ENCODE results near the gene PPDPF.
A peak's percentile ranks its signal among the peaks of the same experiment; 100 is the strongest.

PPDPF gene

DNA sequence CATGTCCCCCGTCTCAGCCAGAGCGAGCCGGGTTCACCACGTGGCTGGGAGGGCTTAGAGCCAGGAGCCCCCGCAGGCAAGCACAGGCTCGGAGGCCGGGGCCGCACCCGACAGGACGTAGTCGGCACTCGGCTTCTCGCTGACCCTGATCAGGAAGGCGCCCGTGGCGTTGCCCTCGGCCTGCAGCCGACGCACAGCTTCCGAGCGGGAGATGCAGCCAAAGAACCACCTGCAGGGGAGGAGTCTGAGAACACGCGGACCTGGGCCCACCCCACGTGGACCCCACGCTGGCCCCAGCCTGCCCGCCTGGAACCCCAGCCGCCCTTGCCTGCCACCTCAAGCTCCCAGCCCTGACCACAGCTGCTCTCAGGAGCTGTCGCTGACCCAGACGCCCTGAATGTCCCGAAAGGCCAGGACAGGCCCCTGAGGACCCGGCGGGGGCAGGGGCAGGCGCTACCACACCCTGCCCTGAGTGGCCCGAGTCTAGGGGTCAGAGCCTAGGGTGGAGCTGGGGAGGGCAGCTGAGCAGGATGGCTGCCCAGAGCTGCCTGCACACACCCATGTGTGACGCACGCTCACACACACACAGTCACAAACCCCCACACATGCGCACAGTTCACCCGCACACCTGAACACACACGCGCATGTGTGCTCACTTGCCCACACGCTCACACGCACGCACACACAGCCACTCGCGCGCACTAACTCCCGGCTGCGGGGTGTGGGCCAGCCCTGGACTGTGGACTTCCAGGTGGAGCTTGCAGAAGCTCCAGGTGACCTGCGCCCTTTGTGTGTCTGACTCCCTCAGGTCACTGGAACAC lies 14.5 kb downstream of the PPDPF start:
- no peak for DNase-seq (ENCODE audit: extremely low spot score, insufficient read length, low read depth)
- no peak for FAIRE-seq

DNA sequence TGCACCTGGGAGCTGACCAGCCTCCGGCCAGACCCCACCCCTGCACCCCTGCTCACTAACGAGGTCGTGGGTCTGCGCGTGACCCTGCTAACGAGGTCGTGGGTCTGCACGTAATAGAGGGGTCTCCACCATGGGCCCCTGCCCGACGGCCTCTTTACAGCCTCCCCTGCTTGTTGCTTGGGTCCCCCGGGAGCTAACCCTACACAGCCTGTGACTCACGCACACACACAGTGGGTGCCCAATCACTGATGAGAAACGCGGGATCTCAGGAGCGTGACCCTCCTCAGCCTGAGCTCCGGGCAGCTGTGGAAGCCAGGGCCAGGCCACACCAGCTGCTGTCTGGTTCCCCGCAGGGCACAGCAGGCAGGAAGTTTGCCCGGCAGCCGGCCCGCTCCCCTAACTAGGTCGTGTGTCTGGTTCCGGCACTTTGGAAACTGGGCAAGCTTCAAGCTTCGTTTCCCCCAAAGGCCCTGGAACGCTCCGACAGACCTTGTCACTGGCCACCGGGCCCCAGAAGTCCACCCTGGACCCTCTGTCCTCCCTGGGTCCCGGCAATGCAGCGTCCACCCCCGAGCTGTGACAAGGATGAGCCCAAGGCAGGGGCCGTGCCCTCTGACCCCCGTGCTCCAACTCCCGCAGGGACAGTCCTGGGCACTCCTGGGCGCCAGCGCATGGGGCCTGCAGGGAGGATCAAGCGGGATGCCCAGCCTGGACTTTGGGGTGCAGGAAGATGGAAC lies 15.8 kb downstream of the PPDPF start:
- FAIRE-seq = no peak
- no peak for DNase-seq (ENCODE audit: extremely low spot score, insufficient read length, low read depth)

DNA sequence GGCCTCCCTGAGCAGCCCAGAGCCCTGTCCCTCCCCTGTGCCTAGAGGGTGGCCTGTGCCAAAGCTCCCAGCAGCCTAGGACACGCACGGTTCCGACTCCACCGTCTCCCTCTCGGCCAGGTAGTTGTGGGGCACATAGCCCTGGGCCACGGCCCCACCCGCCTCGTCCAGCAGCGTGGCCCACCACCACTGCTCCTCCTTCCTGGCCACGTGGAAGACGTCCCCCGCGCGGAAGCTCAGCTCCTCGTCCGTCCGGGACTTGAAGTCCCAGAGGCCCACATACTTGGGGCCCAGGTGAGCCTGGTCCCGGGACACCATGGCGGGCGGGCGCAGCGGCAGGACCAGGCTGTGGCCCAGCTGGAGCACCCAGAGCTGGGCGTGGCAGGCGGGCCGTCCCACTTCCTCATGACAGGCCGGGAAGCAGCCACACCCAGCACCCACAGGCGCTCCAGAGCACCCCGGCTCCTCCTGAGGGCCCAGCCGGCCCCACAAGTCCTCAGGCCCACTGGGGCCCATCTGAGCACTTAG lies 16.5 kb downstream of the PPDPF start, which contains the start of gene PTK6:
TSS of gene PTK6 (minus strand) at position 380 of the 528 bp plus-strand sequence. CDS start at position 318, 62 bp downstream.
- FAIRE-seq (no peak), DNase-seq (ENCODE audit: extremely low spot score, insufficient read length, low read depth) (no peak)

DNA sequence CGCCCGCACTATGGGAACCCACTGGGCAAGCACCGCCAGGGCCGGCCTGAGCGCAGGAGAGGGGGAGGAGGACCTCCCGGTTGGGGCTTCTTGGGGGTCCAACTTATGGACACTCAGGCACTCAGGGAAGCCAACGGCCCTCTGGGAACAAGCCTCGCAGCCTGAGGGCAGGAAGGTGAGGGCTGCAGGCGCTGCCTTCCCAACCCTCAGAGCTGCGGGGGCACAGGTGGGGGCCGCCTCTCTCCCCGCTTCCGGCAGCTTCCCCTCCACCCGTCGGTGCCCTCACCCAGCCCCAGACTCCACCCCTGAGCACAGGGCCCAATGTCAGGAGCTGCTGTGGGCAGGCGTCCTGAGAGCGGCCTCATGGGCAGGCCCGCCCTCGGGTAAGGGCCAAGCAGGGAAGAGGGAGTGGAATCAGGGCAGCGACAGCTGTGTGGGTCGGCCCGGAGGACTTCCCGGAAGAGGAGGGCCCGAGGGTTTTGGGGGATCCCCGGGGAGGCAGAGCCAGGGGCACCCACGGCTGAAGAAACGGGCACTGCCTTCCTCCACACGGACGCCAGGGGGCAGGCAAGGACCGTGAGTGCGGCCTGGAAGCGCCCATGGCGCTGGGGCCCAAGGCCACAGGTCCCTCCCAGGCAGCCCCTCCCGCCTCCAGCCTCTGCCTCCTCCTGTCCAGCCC lies 17.1 kb downstream of the PPDPF start:
- FAIRE-seq (peak; percentile 99), DNase-seq (ENCODE audit: extremely low spot score, insufficient read length, low read depth) (peak; percentile 99)

DNA sequence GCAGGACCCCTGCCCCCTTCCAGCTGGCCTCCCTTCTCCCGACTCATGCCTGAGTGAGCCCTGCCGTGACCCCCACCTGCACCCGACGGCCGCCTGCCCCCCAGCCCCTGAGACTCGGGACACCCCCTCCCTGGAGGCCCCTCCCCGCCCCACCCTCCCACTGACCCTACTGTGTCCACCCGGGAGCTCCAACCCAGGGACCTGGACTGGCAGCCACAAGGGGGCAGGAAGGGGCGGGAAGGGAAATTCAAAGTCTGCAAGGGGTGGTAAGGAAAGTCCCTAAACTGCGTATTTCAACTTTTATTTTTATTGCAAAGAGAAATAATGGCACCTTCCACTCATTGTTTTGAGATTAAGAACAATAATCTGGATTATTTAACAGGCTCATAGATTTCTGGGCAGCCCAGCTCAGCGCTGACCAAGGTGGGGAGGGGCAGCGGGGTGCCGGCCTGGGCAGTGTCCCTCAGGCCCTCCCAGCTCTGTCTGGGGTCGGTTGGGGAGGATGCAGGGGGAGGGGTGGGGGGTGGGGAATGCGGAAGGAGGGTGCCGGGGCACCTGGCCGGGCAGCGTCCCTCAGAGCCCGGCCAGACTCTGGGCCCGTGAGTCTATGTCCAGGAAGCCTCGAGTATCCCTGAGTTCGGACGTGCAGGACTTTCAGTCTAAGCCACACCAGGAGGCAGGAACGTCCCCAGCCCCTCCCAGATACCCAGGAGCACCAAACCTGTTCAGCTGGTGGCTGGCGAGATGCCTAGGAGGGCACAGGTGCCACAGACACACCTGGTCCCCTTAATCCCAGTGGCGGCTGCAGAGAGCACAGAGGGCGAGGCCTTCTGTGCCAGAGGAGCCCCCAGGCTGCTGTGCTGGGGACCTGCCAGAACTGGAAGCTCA lies 17.9 kb downstream of the PPDPF start:
- DNase-seq (ENCODE audit: extremely low spot score, insufficient read length, low read depth) (no peak), FAIRE-seq (peak; percentile 33)

DNA sequence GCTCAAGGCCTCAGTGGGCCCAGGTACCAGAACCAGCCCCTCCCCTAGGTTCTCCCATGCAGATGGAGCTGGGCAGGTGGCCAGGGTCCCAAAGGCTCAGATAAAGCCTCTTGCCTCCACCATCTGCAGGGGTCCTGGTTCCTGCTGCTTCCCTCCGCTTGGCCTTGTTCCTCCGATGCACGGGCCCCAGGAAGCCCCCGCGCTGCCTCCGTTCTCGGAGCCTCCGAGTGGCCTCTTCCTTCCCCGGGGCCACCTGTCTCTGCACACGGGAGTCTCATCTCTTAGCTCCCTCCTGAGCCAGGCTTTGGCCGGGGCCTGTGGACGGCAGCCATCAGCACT lies 18.5 kb downstream of the PPDPF start:
- FAIRE-seq (no peak), DNase-seq (ENCODE audit: extremely low spot score, insufficient read length, low read depth) (no peak)

DNA sequence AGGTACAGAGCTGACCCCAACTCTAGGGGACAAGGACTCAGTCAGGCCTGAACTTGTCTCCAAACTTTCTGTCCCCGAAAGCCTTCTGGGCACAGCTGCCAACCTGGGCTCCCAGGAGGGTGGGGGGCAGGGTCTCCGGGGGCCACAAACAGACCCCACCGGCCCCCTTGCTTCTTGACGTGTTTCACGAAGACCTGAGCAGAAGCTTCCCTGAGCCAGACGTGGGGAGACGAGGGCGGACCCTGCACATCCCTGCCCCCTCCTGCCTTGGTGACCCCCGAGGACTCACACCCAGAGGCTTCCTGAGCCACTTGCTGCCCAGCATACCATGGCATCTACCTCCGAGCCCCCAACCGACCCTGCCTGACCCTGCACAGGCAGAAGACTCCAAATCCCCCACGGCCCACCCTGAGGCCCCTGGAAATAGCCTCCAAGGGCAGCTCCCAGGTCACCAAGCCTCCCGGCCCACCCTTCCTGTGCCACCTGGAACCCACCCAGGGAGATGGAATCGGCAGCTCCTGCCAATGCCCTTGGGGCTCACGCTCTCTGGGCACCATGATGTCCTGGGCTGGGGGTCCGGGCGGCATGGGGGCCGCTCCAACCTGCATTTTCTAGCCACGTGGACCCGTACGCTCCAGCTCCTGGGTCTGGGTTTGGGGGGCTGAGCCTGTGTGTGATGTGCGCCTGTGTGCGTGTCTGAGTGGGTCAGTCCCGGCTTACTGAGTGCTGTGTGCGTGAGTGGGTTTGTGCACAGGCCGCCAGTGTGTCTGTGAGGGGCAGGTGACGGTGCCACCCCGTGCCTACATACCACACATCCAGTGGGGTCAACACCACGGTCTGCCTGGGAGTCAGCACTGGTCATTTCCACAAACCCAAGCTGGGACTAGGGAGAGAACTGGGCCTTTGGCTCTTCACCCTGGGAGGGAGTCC lies 19.1 kb downstream of the PPDPF start:
- FAIRE-seq = no peak
- no peak for DNase-seq (ENCODE audit: extremely low spot score, insufficient read length, low read depth)

DNA sequence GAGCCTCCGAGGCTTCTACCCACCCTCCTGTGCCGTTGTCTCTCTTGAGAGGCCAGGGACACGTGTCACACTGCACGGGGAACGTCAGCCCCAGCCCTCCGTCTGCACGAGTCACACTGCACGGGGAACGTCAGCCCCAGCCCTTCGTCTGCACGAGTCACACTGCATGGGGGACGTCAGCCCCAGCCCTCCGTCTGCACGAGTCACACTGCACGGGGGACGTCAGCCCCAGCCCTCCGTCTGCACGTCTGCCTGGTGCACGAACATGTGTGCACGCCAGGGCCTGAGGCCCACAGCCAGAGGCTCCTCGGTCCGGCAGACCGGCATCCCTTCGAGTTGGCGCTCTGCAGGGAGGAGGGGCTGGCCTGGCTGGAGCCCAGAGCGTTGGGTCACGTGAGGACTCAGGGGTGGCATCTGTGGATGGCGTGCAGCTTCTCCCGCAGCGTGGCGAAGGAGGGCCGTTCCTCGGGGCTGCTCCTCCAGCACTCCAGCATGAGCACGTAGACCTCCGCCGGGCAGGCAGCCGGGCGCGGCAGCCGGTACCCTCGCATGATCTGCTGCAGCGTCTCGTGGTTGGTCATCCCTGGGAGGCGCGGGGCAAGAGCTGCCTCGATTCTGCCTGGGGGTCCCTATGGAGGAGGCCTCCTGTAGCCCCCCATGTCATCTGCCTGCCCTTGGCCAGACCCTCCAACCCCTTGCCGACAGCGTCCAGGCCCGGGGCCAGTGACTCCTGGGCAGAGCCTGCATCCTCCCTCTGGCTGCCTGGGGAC lies 20.0 kb downstream of the PPDPF start:
- no peak for FAIRE-seq
- no peak for DNase-seq (ENCODE audit: extremely low spot score, insufficient read length, low read depth)

DNA sequence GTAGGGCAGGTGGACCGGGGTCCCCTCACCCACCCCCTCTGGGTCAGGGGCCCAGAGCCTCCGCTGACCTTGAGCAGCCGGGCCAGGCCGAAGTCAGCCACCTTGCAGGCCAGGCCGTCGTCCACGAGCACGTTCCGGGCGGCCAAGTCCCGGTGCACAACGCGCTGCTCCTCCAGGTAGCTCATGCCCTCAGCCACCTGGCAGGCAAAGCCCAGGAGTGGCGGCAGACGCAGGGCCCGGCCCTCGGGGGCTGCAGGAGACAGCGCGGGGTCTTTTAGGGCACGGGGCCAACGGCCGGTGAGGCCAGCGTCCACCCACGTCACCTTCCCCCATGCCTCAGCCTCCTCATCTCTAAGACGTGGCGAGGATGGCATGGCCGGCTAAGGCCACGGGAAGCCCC lies 20.8 kb downstream of the PPDPF start:
- FAIRE-seq = no peak

DNA sequence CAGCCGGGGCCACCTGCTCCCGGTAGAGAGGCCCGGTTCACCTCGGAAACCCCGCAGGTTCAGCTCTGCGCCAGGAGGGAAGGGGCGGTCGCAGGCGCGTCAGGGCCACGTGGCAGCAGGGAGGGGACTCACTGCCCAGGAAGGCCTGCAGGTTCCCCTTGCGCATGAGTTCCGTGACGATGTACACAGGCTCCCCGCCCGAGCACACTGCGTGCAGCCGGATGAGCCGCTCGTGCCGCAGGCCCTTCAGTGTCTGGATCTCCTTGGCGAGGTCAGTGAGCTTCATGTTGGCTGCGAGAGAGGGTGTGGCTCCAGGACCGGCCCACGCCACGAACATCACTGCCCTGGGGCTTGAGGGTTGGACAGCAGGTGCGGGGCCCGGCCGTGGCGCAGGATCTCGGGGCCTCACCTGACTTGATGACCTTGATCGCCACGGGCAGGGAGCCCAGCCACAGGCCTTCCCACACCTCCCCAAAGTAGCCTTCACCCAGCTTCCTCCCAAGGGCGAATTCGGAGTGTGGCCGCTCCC lies 21.5 kb downstream of the PPDPF start:
- DNase-seq (ENCODE audit: extremely low spot score, insufficient read length, low read depth) (no peak), FAIRE-seq (no peak)

More for the DNA sequence above, 20.8 kb downstream of the PPDPF start:
- DNase-seq (ENCODE audit: extremely low spot score, insufficient read length, low read depth) = no peak

DNA sequence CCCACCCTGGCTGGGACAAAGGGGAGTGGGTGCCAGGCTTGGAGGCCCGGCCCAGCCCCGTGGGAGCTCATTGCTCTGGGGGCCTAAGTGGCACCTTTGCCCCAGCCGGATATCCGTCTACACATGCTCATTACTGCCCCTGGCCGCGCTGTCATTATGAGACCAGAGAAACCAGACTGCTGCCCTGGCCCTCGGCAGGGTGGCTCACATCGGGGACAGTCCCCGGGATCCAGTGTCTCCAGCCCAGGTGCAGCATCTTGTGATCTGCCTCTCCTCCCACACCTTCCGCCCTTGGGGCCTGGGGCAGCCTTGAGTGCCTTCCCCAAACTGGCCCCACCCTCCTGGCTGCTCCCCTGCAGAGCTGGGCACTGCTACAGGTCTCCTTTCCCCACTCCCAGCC lies 22.1 kb downstream of the PPDPF start:
- FAIRE-seq (peak; percentile 83), DNase-seq (ENCODE audit: extremely low spot score, insufficient read length, low read depth) (peak; percentile 56)

DNA sequence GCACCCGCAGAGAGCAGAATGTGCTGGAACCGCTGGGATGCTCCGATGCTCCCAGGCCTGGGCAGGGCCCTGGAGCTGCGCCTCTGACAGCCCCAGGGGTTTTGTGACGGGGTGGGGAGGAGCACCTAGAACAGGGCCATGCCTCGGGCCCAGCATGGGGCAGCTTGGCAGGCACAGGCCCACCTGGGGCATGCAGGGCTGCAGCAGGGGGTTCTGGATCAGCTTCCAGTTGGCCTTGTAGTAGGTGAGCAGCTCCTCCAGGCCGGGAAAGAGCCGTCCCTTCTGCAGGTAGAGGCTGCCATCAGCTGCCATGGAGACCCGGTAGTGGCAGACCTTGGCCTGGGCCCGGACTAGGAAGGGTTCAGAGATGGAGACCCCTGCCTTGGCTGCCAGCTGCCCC lies 22.6 kb downstream of the PPDPF start:
- no peak for DNase-seq (ENCODE audit: extremely low spot score, insufficient read length, low read depth)
- FAIRE-seq = no peak

DNA sequence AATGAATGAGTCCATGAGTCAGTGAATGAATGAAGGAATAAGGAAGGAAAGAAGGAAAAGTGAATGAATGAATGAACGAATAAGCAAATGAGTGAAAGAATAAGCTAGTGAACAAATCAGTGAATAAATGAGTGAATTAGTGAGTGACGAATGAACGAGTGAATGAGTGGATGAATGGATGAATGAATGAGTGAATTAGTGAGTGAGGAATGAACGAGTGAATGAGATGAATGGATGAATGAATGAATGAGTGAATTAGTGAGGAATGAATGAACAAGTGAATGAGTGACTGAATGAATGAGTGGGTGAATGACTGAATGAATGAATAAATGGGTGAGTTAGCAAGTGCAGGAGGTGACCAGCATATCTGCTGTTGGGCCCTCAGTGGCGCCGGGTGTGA lies 23.2 kb downstream of the PPDPF start:
- DNase-seq (ENCODE audit: extremely low spot score, insufficient read length, low read depth) = no peak
- no peak for FAIRE-seq

DNA sequence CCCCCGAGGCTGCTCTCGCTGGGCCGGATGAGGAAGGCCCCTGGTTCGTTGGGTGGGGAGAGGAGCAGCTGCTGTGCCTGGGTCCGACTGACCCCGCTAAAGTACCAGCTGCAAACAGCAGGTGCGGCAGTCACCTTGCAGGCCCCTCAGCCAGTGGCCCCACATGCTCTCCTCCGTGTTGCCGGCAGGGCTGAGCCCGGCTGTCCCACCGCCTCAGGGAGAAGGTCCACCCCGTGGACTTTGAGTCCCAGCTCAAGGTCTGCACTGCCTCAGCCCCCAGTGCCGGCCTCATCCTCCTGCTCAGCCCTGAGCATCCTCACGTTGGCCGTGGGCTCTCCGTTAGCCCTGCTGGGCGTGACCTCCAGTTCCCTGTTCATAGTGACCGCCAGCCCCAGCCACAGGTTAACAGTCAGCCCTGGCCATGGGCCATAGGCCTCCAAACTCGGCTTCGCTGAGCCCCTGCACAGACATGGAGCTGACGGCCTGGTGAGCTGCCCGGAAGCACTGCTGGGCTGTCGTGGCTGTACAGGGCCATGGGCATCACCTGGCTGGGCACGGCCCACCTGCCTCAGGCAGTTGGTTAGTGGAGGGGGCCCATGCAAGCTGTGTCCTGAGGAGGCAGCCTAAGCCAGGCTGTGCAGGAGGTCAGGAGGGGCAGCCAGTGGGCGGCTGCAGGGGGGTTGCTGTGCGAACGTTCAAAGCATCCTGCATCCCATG lies 23.8 kb downstream of the PPDPF start:
- no peak for DNase-seq (ENCODE audit: extremely low spot score, insufficient read length, low read depth)
- no peak for FAIRE-seq

DNA sequence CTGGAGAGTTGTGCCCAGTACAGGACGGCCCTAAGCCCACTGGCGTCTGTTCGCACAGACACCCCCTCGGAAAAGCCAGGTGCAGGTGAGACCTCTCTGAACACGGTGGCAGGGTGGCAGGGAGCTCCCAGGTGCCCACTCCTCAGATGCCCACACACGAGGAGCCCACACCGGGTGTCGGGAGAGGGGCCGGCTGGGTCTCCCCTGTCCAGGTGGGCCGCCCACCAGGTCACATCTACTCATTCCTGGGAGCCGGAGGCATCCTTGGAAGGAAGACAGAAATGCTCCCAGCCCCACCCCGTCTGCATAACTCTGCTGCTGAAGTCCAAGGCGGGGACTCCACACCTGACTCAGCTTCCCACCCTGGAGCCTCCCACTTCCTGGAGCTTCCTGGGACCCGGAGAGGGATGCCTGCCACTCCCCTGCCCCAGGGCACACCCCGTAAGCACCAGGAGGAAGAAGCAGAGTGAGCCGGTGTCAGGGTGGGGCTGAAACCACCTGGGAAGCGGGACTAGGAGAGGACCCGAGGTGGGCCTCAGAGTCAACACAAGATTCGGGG lies 24.5 kb downstream of the PPDPF start:
- no peak for DNase-seq (ENCODE audit: extremely low spot score, insufficient read length, low read depth)
- FAIRE-seq = no peak

DNA sequence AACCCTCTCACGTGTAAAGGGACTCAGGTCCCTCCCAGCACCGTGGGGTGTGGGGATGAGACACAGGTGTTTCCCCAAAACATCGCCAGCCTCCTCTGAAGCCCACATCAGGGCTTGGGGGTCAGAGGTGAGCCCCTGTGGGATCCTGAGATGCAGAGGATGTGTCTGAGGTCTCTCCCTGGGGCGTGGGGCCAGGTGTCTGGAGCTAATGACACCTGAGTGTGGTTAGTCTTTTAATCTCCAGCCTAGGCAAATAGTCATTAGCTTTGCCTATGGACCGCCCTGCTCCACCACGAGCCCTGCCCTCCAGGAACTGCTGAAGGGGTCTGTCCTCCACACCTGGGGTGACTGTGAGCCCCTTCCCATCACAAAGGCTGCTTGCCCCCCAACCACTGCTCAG lies 25.2 kb downstream of the PPDPF start:
- DNase-seq (ENCODE audit: extremely low spot score, insufficient read length, low read depth) = no peak
- no peak for FAIRE-seq

Measured in GM18507 (cell line).